Left cardiac atrium (tissue), 4 donors: ENCODE measurements around the gene SMURF1. TPM values are rescaled to one million over a fixed set of nuclear protein-coding genes. Genes with fewer than 3 reads are reported as not detected.

Experiments used
- ATAC-seq, 2 donors: fragments of 200-7000 bp; cut with Tn5 transposase; one replicate each; pipeline ENCODE4 v1.9.1; 2020; ENCODE audit warnings: mild to moderate bottlenecking in 2 of 2, moderate library complexity in 2 of 2
- DNase-seq: peaks from one replicate; pipeline ENCODE4 v3.0.0-alpha.2; 2020
- intact Hi-C, 2 donors: fragments of 100-400 bp; cut with DNase I; formaldehyde crosslinking; loops; one replicate each; pipeline versions ENCODE4 v1.14.1 to v1.15.1; 2022 to 2023
- total RNA-seq, 2 donors: library from RNA; stranded (reverse); fragmentation: NEBNext Ultra II Directional; extraction: Animal tissue kit (Norgen Biotek cat#: 25700); gene quantifications; one replicate each; pipeline ENCODE4 v1.2.1, GENCODE V29; 2021
- donor health status: DM: no; HTN: yes; CAD: no.
- donor health status: DM: no; HTN: yes; CAD: no; lungs with severe emphysema.
- donor health status: DM: yes; HTN: yes; CAD: no.
- donor health status: Dilated cardiomyopathy.

SMURF1 gene
- total RNA-seq, 2 donors from 2014 or later = 11.2 to 15.7 TPM

- intact Hi-C loops = no loop called here
- ATAC-seq (no peak), DNase-seq (no peak)
Measured at GRCh38 chr7:99039384-99039891, 104.5 kb downstream of the SMURF1 start.

- DNase-seq = no peak
- intact Hi-C loops = no loop called here
- ATAC-seq = no peak
Measured at GRCh38 chr7:99038086-99038855, 105.6 kb downstream of the SMURF1 start.

GRCh38 chr7:99037327-99037940 lies 106.5 kb downstream of the SMURF1 start:
- ATAC-seq (no peak), DNase-seq (no peak)
- intact Hi-C loops = no loop called here

GRCh38 chr7:99036546-99037111 lies 107.3 kb downstream of the SMURF1 start:
- intact Hi-C loops = no loop called here
- DNase-seq (peak; percentile 56), ATAC-seq (peak; percentile 51 to 79)

GRCh38 chr7:99035723-99036545 lies 108.0 kb downstream of the SMURF1 start:
- DNase-seq = no peak
- no peak for ATAC-seq
- intact Hi-C loops = no loop called here

- no peak for DNase-seq
- intact Hi-C loops = no loop called here
- ATAC-seq = no peak
Measured at GRCh38 chr7:99034932-99035722, 108.8 kb downstream of the SMURF1 start.

- ATAC-seq = no peak
- DNase-seq = no peak
- intact Hi-C loops = no loop called here
Measured at GRCh38 chr7:99033765-99034164, 110.1 kb downstream of the SMURF1 start.

GRCh38 chr7:99032928-99033327 lies 111.0 kb downstream of the SMURF1 start:
- no peak for ATAC-seq
- DNase-seq = no peak
- intact Hi-C loops = no loop called here

- ATAC-seq (no peak), DNase-seq (no peak)
- intact Hi-C loops = no loop called here
Measured at GRCh38 chr7:99031496-99031895, 112.4 kb downstream of the SMURF1 start.

GRCh38 chr7:99030951-99031350 lies 113.0 kb downstream of the SMURF1 start:
- peak; percentile 72 to 86 for ATAC-seq
- intact Hi-C loops = no loop called here
- no peak for DNase-seq

- DNase-seq (no peak), ATAC-seq (peak in 1 of 2 donors; percentile 10)
- intact Hi-C loops = no loop called here
Measured at GRCh38 chr7:99030457-99030856, 113.5 kb downstream of the SMURF1 start.

GRCh38 chr7:99029466-99030435 lies 114.2 kb downstream of the SMURF1 start:
- no peak for DNase-seq
- no peak for ATAC-seq
- intact Hi-C loops = no loop called here

- ATAC-seq (no peak), DNase-seq (no peak)
- intact Hi-C loops = no loop called here
Measured at GRCh38 chr7:99028261-99028973, 115.5 kb downstream of the SMURF1 start.

- ATAC-seq = no peak
- intact Hi-C loops = no loop called here
- DNase-seq = no peak
Measured at GRCh38 chr7:99027841-99028240, 116.1 kb downstream of the SMURF1 start.

GRCh38 chr7:99027241-99027640 lies 116.7 kb downstream of the SMURF1 start:
- intact Hi-C loops = no loop called here
- no peak for DNase-seq
- ATAC-seq = no peak

GRCh38 chr7:99024066-99024465 lies 119.8 kb downstream of the SMURF1 start:
- intact Hi-C loops = no loop called here

GRCh38 chr7:99021941-99022560 lies 121.9 kb downstream of the SMURF1 start:
- DNase-seq = no peak
- ATAC-seq = no peak
- intact Hi-C loops = no loop called here

More at GRCh38 chr7:99024066-99024465, 119.8 kb downstream of the SMURF1 start:
- DNase-seq = no peak
- no peak for ATAC-seq
